ENCODE measurements around the gene PPP1R36. TPM values are rescaled to one million over a fixed set of nuclear protein-coding genes. Genes with fewer than 3 reads are reported as not detected.

PPP1R36 gene
- total RNA-seq (2016; rRNA removed; fragmentation: Illumina TruSeq; extraction: Trizol), result 0.11 TPM in 1 of 2 replicates, not detected in the other
- total RNA-seq (2016; cell fraction: cytosol; rRNA removed; fragmentation: Illumina TruSeq; extraction: Trizol; ENCODE audit: low read depth), result 0.20 and 0.44 TPM in 2 replicates
- total RNA-seq (2016; cell fraction: insoluble cytoplasmic fraction; rRNA removed; fragmentation: Illumina TruSeq; extraction: Trizol), result 0.19 and 0.21 TPM in 2 replicates
- total RNA-seq (2016; cell fraction: membrane; rRNA removed; fragmentation: Illumina TruSeq; extraction: Trizol), result 0.31 and 0.34 TPM in 2 replicates
- not detected in 2 replicates for total RNA-seq (2016; cell fraction: nucleus; rRNA removed; fragmentation: Illumina TruSeq; extraction: Trizol)
- 0.14 and 0.17 TPM in 2 replicates for polyA plus RNA-seq (2011; rRNA removed)
- 0.07 TPM in 1 of 2 replicates, not detected in the other for polyA plus RNA-seq (2011; cell fraction: cytosol; rRNA removed)
- polyA plus RNA-seq (2011; cell fraction: nucleus; rRNA removed), result 0.17 TPM in 1 of 2 replicates, not detected in the other
- not detected in 2 replicates for polyA plus RNA-seq (2012)
- polyA plus RNA-seq (2016; cell fraction: cytosol; fragmentation: Illumina TruSeq; extraction: Trizol; ENCODE audit: low read depth), result 0.23 TPM in 1 of 2 replicates, not detected in the other
- 0.22 TPM in 1 of 2 replicates, not detected in the other for polyA plus RNA-seq (2016; cell fraction: insoluble cytoplasmic fraction; fragmentation: Illumina TruSeq; extraction: Trizol; ENCODE audit: low read depth)
- polyA plus RNA-seq (2016; cell fraction: membrane; fragmentation: Illumina TruSeq; extraction: Trizol; ENCODE audit: low read depth), result 0.30 TPM in 1 of 2 replicates, not detected in the other
- polyA plus RNA-seq (2016; cell fraction: nucleus; fragmentation: Illumina TruSeq; extraction: Trizol; ENCODE audit: insufficient read depth, low read depth), result not detected in 2 replicates
- 0.16 and 0.35 TPM in 2 replicates for polyA minus RNA-seq (2011; rRNA and poly(A)+ RNA removed; ENCODE audit: low replicate concordance)
- polyA minus RNA-seq (2011; cell fraction: cytosol; rRNA and poly(A)+ RNA removed), result not detected in 2 replicates
- polyA minus RNA-seq (2011; cell fraction: nucleus; rRNA and poly(A)+ RNA removed), result not detected in 2 replicates
- Bru-seq, nascent RNA, result percentile 14 among the genes with signal in this experiment
- percentile 23 among the genes with signal in this experiment for BruChase-seq, experiment 1, labeled RNA remaining after a 6-hour chase
- BruChase-seq, experiment 2, labeled RNA remaining after a 2-hour chase, result percentile 32 among the genes with signal in this experiment
- long read RNA-seq, experiment 1, result 0 reads
- long read RNA-seq, experiment 2, result 0 reads

- Histone ChIP-seq H3K27me3 (ENCODE audit: control insufficient read depth in 1 of 2, insufficient read depth in 2 of 2, low read length in 2 of 2) (peaks cover 0 to 21% of the 10 kb centered on the region in 2 experiments; a peak in 2 of 5 replicates), H3K4me1 (ENCODE audit: insufficient read depth, low read length) (no peaks in the 10 kb centered on the region), H3K27ac (ENCODE audit: extremely low read length, insufficient read depth, low read length) (no peak within 1 kb of the TSS), H3K36me3 (replicated peaks in 1 of 2; ENCODE audit: control insufficient read depth in 1 of 2, insufficient read depth in 2 of 2, low read length in 2 of 2) (no peaks in the 10 kb centered on the region), H3K4me3 (replicated peaks in 1 of 3; ENCODE audit: insufficient read depth in 1 of 3, low read depth in 2 of 3, low read length in 3 of 3) (no peak within 1 kb of the TSS), H3K4me2 (ENCODE audit: low read depth, low read length) (no peak within 1 kb of the TSS), H3K79me2 (ENCODE audit: insufficient read depth, low read length) (no peaks in the 10 kb centered on the region), H3K9me3 (ENCODE audit: low read length) (no peaks in the 10 kb centered on the region), H2AFZ (ENCODE audit: low read length) (no peak within 1 kb of the TSS), H3K9ac (ENCODE audit: insufficient read depth, low read depth, low read length) (no peak within 1 kb of the TSS), H4K20me1 (ENCODE audit: insufficient read depth, low read length) (no peaks in the 10 kb centered on the region)
- WGBS (ENCODE audit: low lambda C conversion rate), result 77% methylated on average over 22 of the region's 54 CpGs
- ChIA-PET CTCF (ENCODE audit: low intra/inter-chr PET ratio, low total read pairs) (no interaction called here), POLR2A (no interaction called here)
- FAIRE-seq (no peak), DNase-seq (ENCODE audit: low spot score) (no peak), ATAC-seq (no peak)
- in situ Hi-C loops (cut with HindIII; ENCODE audit: extremely low pct_ligation_motif_present, low pct_unique_long_range_greater_than_20kb), result no loop called here
- BruUV-seq (replicated peaks), result no TSS peak
- intact Hi-C loops (cut with micrococcal nuclease; ENCODE audit: unreplicated experiment), result no loop called here
- TF ChIP-seq ZBTB43 (CRISPR knock-in tag; conservative IDR thresholded peaks at IDR 0.05) (no peak), TEAD3 (CRISPR knock-in tag; optimal IDR thresholded peaks at IDR 0.05; ENCODE audit: borderline replicate concordance) (no peak), KDM5A (IDR thresholded peaks at IDR 0.05; ENCODE audit: borderline replicate concordance, low read length) (no peak), ASH2L (IDR thresholded peaks at IDR 0.05; ENCODE audit: insufficient read length, low read depth, low read length) (no peak), SALL1 (CRISPR knock-in tag; IDR thresholded peaks at IDR 0.05) (no peak), SUZ12 (IDR thresholded peaks at IDR 0.05; ENCODE audit: low read depth, low read length) (no peak), KMT2B (CRISPR knock-in tag; IDR thresholded peaks at IDR 0.05) (no peak), GPN1 (CRISPR knock-in tag; IDR thresholded peaks at IDR 0.05; ENCODE audit: borderline replicate concordance) (no peak), NFE2L1 (CRISPR knock-in tag; IDR thresholded peaks at IDR 0.05; ENCODE audit: borderline replicate concordance) (no peak), TRIM24 (CRISPR knock-in tag; IDR thresholded peaks at IDR 0.05) (no peak), ZNF382 (CRISPR knock-in tag; IDR thresholded peaks at IDR 0.05; ENCODE audit: borderline replicate concordance) (no peak), ZNF282 (IDR thresholded peaks at IDR 0.05; ENCODE audit: partially characterized antibody) (no peak), ISX (CRISPR knock-in tag; conservative IDR thresholded peaks at IDR 0.05) (no peak)
Observed at GRCh38 chr14:64549791-64550620, at the start of gene PPP1R36. Gene PPP1R36 (plus strand): TSS chr14:64549961. CDS start chr14:64549998, 37 bp downstream.

Data from HepG2 (cell line).